ENCODE measurements around the gene DEPP1. TPM values are rescaled to one million over a fixed set of nuclear protein-coding genes. Genes with fewer than 3 reads are reported as not detected.

Gene DEPP1
- total and polyA plus RNA-seq, 2 of the 13 experiments (the other 11 are each of a cell fraction or from before 2014, with no cell fraction given): 14.8 to 270 TPM

GRCh38 chr10:44968500-44969400, 9.9 kb downstream of the DEPP1 start (continued):
- TF ChIP-seq SSRP1 (CRISPR knock-in tag; IDR thresholded peaks at IDR 0.05): 0 out of 2 replicates have a peak, but pooled peaks have one; percentile 24

GRCh38 chr10:44968091-44968490, 10.5 kb downstream of the DEPP1 start:
- no peaks in the 10 kb centered on the region for H3K27me3 ChIP-seq (ENCODE audit: control insufficient read depth in 1 of 2, insufficient read depth in 2 of 2, low read length in 2 of 2)
- BruUV-seq (replicated peaks): no TSS peak
- peaks cover 58% of the 10 kb centered on the region for H3K4me1 ChIP-seq (ENCODE audit: insufficient read depth, low read length)
- no peak overlapping the region for H3K4me3 ChIP-seq (replicated peaks in 1 of 3; ENCODE audit: insufficient read depth in 1 of 3, low read depth in 2 of 3, low read length in 3 of 3)
- WGBS (ENCODE audit: low lambda C conversion rate): 95% methylated on average over 3 of the region's 3 CpGs
- H3K79me2 ChIP-seq (ENCODE audit: insufficient read depth, low read length): peaks cover 48% of the 10 kb centered on the region
- peaks cover 6% of the 10 kb centered on the region; the same call in 1 of the 2 replicates for H4K20me1 ChIP-seq (ENCODE audit: insufficient read depth, low read length)
- FAIRE-seq: no peak
- ChIA-PET CTCF (ENCODE audit: low intra/inter-chr PET ratio, low total read pairs) (no interaction called here), POLR2A (interaction anchor here (1.1 to 13.2 kb wide), 4 partner anchors 9 to 709 kb away, joined by 3 to 407 read pairs (median 77); partner anchors contain the start of genes DEPP1 and RASSF4)
- no peak for ATAC-seq
- intact Hi-C loops (cut with micrococcal nuclease; ENCODE audit: unreplicated experiment): no loop called here
- no peaks in the 10 kb centered on the region for H3K9me3 ChIP-seq (ENCODE audit: low read length)
- H3K4me2 ChIP-seq (ENCODE audit: low read depth, low read length): no peak overlapping the region
- no peak overlapping the region for H2AFZ ChIP-seq (ENCODE audit: low read length)
- H3K27ac ChIP-seq (ENCODE audit: extremely low read length, insufficient read depth, low read length): no peak overlapping the region
- no peak for DNase-seq (ENCODE audit: low spot score)
- in situ Hi-C loops (cut with HindIII; ENCODE audit: extremely low pct_ligation_motif_present, low pct_unique_long_range_greater_than_20kb): loop anchor here (25.0 kb wide), 1 partner anchor 1556 kb away; the partner anchor contains the start of gene HNRNPF
- no peak for TF ChIP-seq HNRNPH1 (optimal IDR thresholded peaks at IDR 0.05; ENCODE audit: low read depth, low read length)
- no peak for TF ChIP-seq NR2F6 (IDR thresholded peaks at IDR 0.05)
- no peak for TF ChIP-seq NR2F6 (CRISPR knock-in tag; IDR thresholded peaks at IDR 0.05)
- no peak for TF ChIP-seq SKI (IDR thresholded peaks at IDR 0.05; ENCODE audit: partially characterized antibody)
- no peak for TF ChIP-seq ZC3H4 (CRISPR knock-in tag; IDR thresholded peaks at IDR 0.05; ENCODE audit: borderline replicate concordance)
- no peak for TF ChIP-seq ZNF33A (CRISPR knock-in tag; IDR thresholded peaks at IDR 0.05; ENCODE audit: borderline replicate concordance)
- TF ChIP-seq, protein P1, sequence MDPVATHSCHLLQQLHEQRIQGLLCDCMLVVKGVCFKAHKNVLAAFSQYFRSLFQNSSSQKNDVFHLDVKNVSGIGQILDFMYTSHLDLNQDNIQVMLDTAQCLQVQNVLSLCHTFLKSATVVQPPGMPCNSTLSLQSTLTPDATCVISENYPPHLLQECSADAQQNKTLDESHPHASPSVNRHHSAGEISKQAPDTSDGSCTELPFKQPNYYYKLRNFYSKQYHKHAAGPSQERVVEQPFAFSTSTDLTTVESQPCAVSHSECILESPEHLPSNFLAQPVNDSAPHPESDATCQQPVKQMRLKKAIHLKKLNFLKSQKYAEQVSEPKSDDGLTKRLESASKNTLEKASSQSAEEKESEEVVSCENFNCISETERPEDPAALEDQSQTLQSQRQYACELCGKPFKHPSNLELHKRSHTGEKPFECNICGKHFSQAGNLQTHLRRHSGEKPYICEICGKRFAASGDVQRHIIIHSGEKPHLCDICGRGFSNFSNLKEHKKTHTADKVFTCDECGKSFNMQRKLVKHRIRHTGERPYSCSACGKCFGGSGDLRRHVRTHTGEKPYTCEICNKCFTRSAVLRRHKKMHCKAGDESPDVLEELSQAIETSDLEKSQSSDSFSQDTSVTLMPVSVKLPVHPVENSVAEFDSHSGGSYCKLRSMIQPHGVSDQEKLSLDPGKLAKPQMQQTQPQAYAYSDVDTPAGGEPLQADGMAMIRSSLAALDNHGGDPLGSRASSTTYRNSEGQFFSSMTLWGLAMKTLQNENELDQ (CRISPR knock-in tag; IDR thresholded peaks at IDR 0.05; ENCODE audit: borderline replicate concordance): no peak
- no peak for TF ChIP-seq RORA (CRISPR knock-in tag; IDR thresholded peaks at IDR 0.05)
- TF ChIP-seq MLLT10 (CRISPR knock-in tag; IDR thresholded peaks at IDR 0.05): no peak
- TF ChIP-seq GATAD2A (CRISPR knock-in tag; IDR thresholded peaks at IDR 0.05): no peak
- TF ChIP-seq SRSF9 (IDR thresholded peaks at IDR 0.05; ENCODE audit: borderline replicate concordance, insufficient read depth, low read depth, low read length, poor library complexity, severe bottlenecking): no peak
- peaks cover 17 to 46% of the 10 kb centered on the region in 2 experiments; a peak in 4 of 5 replicates for H3K36me3 ChIP-seq (replicated peaks in 1 of 2; ENCODE audit: control insufficient read depth in 1 of 2, insufficient read depth in 2 of 2, low read length in 2 of 2)
- H3K9ac ChIP-seq (ENCODE audit: insufficient read depth, low read depth, low read length): no peak overlapping the region
